Ecto neural progenitor cell (in vitro differentiated cells): ENCODE data around the gene FARP1.
"Not testable (repeated sequence)": the region's sequence is repeated elsewhere in the genome, so short reads cannot be mapped to it uniquely, and the experiment has no call there.

ENCODE experiments used
- DNase-seq: peaks from one replicate; pipeline ENCODE4 v3.0.0-alpha.2; 2018; ENCODE audit warnings: low spot score

Gene FARP1

GRCh38 chr13:98263841-98264240 lies 120.9 kb downstream of the FARP1 start:
- DNase-seq, result no peak

GRCh38 chr13:98264877-98265276 lies 122.0 kb downstream of the FARP1 start:
- no peak for DNase-seq

GRCh38 chr13:98265692-98266551 lies 123.0 kb downstream of the FARP1 start:
- no peak for DNase-seq

- no peak for DNase-seq
Measured at GRCh38 chr13:98267080-98267912, 124.4 kb downstream of the FARP1 start.

DNA sequence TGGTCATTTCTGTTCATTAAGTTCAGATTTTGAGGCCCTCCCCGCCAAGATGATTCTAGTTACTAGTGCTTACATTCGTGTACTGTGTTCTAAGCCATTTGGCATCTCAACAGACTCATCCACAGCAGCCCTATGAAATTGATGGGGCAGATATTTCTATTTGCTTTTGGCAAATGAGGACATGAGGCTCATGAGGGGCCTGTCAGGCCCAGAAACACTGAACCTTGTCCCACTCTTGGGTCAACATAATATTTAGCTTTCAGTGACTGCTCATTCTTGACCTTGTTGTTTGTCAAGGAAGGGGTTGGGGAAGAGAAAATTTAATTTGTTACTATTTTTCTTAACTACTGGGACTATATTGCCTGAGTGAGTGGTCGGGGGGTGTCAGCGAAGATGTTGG lies 126.5 kb downstream of the FARP1 start:
- DNase-seq, result no peak

GRCh38 chr13:98270819-98271218 lies 127.9 kb downstream of the FARP1 start:
- DNase-seq, result no peak

GRCh38 chr13:98271646-98272045 lies 128.8 kb downstream of the FARP1 start:
- DNase-seq, result not testable (repeated sequence)

DNA sequence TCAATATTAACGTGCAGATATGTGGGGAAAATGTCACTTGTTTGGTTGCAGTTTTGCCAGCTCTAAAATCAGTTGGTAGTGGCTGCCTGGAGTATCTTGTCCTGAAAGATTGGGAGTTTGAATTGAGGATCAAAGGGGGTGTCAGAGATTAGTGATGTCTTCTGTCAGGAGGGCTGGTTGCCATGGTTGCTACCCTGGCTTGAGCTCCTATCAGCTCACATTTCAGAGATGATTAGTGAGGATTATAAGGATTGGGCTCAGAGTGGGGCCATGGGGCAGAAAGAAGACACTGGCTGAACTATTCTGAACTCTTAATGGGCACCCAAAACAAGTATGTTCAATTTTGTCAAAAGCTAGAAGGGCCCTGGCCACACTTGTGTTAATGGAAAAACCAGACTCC lies 129.7 kb downstream of the FARP1 start:
- peak; percentile 80 for DNase-seq

GRCh38 chr13:98273067-98273823 lies 130.4 kb downstream of the FARP1 start:
- no peak for DNase-seq

DNA sequence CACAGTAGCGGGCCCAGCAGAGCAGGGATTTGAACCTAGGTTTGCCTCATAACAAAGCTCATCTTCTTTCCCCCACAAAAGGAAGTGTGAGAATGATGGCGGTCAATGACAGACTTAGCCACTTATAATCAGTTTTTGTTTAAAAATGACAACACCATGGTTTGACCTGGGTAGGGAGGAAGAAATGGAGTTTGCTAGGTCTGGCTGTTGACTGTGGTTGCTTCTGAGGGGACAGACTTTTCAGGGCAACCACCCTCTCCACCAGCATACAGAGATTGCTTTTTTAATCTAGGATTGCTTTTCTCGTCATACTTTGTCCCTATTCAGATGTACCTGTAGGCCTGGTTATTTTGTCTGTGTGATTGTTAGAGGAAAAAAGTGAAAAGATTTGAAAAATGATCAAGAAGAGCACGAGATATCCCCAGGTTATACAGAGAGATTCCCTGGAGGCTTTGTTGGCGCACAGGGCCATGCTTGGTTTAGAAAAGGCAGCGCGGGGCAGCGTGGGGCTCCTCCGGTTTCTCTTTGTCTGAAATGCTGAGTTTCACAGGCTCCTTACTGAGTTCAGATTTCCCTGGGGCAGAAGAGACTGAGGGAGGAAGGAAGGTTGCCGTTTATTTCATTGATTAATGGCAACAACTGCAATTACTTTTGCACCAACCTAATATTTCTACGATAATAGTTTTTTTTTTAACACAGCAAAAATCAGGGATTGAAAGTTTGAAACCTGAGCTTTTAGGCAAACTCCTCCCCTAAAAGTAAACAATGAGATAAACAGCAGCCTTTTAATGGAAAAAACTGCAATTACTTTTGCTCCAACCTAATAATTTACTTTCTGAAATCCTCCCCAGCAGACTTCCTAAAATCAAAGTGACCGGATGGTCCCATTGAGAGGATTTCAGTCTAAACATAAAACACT lies 131.2 kb downstream of the FARP1 start:
- peak; percentile 69 for DNase-seq

DNA sequence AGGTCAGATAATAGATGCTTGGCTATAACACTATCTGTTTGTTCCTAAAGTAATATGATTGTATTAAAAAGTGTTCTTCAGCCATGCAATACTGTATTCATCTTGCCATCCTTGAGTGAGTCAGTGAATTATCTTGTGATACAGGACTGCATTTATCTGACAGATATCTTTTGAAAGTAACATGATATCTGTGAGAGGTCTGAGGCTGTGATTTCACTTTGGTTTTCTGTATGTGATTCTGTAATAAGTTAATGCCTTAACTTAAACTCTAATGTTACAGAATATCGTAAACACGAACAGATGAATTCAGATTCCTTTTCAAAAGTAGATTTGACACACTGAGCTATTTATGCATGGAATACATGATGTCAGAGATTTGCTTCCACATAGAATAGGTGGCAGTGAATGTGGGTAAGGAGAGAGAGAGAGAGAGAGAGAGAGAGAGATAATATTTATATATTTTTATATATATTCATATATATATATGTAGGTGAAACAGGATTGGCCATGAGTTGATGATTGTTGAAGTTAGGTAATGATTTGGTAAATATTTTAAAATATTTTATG lies 132.1 kb downstream of the FARP1 start:
- DNase-seq, result no peak

DNA sequence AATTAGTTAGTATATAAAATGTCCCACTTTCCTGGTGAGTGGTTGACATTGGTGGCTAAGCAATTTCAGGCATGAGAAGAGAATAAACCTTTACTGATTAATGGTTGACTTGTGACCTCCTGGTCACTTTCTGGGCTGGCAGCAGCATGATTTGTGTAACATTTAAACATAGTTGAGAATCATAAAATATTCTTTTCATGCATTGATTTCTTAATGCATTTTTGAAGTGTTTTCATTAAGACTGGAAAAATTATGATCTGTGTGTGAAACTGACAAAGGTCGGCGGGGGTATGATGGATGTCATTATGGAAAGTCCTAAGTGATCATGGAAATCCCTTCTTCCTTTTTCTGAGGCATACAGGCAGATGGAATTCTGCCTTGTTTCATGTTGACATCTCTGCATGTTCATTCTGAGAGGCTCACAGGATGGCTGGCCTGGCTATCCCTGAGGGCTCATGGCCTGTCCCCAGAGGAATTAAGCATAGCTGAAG lies 132.8 kb downstream of the FARP1 start:
- DNase-seq, result no peak

DNA sequence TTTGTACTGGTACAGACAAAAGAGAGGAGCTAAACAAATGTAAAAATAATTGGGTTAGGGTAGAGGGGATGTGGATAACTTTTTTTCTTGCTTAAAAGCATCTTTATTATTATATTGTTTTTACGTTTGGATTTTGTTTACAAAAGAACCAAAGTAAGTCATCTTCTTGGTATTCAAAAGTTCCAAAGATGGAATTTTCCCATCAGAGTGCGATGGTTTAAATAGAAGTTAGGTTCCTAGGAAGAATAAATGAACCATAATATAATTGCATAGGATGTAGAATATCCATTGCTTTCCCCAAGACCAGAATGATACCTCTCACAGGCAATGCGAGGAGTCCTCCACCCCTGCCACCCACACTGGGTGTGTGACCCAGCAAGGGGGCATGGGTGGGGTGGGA lies 133.6 kb downstream of the FARP1 start:
- no peak for DNase-seq

- no peak for DNase-seq
Measured at GRCh38 chr13:98278068-98278724, 135.3 kb downstream of the FARP1 start.

DNA sequence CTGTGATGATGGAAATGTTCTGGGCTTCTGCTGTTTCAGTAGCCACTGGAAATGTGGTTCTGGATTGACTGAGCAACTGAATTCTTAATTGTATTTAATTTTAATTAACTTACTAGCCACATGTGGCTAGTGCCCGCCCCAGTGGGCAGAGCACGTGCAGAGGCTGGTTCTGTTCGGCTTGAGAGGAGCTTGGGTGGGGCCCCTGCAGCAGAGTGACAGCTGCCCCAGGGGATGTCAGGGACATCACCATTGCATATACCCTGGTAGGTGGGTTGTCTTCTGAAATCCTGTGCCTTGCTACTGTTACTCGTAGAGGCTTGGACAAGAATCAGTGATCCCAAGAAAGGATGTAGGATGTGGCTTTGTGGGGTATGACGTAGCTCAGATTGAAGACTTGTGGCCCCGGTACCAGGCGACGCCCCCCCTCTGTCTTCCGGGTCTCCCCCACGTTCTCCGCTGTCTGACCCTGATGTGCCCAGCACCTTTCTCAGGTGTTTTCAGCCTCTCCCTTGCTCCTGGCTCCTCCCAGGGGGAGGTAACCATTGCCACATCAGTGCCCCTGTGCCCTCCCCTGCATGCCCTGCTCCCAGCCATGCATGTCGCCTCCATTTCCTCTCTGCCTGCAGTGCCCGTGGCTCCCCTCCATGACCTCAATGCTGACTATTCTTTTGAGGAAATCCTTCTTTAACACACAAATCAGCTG lies 136.7 kb downstream of the FARP1 start:
- DNase-seq, result no peak

- DNase-seq, result no peak
Measured at GRCh38 chr13:98280176-98280510, 137.2 kb downstream of the FARP1 start.

DNA sequence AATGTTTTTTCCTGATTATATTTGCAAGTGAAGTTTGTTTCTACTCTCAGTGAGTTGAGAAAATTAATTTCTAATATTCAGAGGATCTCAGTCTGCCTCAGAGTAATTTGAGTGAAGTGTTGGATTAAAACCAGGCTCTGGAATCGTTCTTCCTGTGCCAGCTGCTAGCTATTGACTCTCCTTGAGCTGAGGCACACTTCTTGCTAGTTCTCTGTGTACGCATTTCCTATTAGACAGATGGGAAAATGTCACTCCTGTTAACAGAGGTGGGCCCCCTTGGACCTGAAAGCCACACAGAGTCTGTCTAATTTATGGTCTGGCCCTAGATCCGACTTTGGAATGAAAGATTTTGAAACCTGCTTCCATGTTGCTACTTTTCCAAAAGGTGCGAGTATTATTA lies 141.8 kb downstream of the FARP1 start:
- DNase-seq, result no peak

GRCh38 chr13:98285317-98285716 lies 142.4 kb downstream of the FARP1 start:
- no peak for DNase-seq

- DNase-seq, result no peak
Measured at GRCh38 chr13:98285852-98286594, 143.1 kb downstream of the FARP1 start.
